H9 (cell line): ENCODE data around the gene SLC25A39. TPM values are rescaled to one million over a fixed set of nuclear protein-coding genes. Genes with fewer than 3 reads are reported as not detected.

Experiments
- DNase-seq: peaks from one replicate; pipeline ENCODE4 v3.0.0-alpha.2; 2017
- H2AFZ ChIP-seq: one replicate; pipeline ENCODE4 v1.6.1; 2013; ENCODE audit warnings: mild to moderate bottlenecking, low read length, control low read depth, moderate library complexity
- H2AK5ac ChIP-seq: 2 replicates; pipeline ENCODE4 v1.6.1; 2013; ENCODE audit warnings: low read length, control low read depth, mixed read lengths; ENCODE audit not compliant: insufficient read length
- H2BK120ac ChIP-seq: one replicate; pipeline ENCODE4 v1.6.1; 2013; ENCODE audit warnings: low read depth, mild to moderate bottlenecking, low read length, control low read depth, inconsistent platforms; ENCODE audit not compliant: poor library complexity, severe bottlenecking
- H2BK12ac ChIP-seq: 2 replicates; pipeline ENCODE4 v1.6.1; 2013; ENCODE audit warnings: low read length, control low read depth, mixed read lengths, low read depth; ENCODE audit not compliant: insufficient read length
- H2BK15ac ChIP-seq: 2 replicates; pipeline ENCODE4 v1.6.1; 2013; ENCODE audit warnings: low read depth, low read length, control low read depth
- H2BK20ac ChIP-seq: one replicate; pipeline ENCODE4 v1.6.1; 2013; ENCODE audit warnings: low read depth, mild to moderate bottlenecking, low read length, control low read depth, inconsistent platforms; ENCODE audit not compliant: poor library complexity, severe bottlenecking
- H2BK5ac ChIP-seq: 2 replicates; pipeline ENCODE4 v1.6.1; 2013; ENCODE audit warnings: low read length, control low read depth, mixed read lengths; ENCODE audit not compliant: insufficient read length
- H3K14ac ChIP-seq: 2 replicates; pipeline ENCODE4 v1.6.1; 2013; ENCODE audit warnings: low read length, control low read depth; ENCODE audit not compliant: insufficient read depth
- H3K18ac ChIP-seq: 2 replicates; pipeline ENCODE4 v1.6.1; 2013; ENCODE audit warnings: low read depth, mild to moderate bottlenecking, mixed read lengths, low read length, control low read depth; ENCODE audit not compliant: insufficient read length
- H3K23ac ChIP-seq: 2 replicates; pipeline ENCODE4 v1.6.1; 2013; ENCODE audit warnings: low read length, control low read depth, mixed read lengths, low read depth; ENCODE audit not compliant: insufficient read length
- H3K23me2 ChIP-seq: 2 replicates; pipeline ENCODE4 v1.6.1; 2013; ENCODE audit warnings: low read depth, mild to moderate bottlenecking, mixed read lengths, low read length, control low read depth; ENCODE audit not compliant: insufficient read length, poor library complexity, severe bottlenecking
- H3K27ac ChIP-seq: 2 replicates; pipeline ENCODE4 v1.5.1; 2013; ENCODE audit warnings: low read length, control low read depth, mixed read lengths, low read depth; ENCODE audit not compliant: insufficient read length
- H3K27me3 ChIP-seq: 2 replicates; pipeline ENCODE4 v1.6.1; 2013; ENCODE audit warnings: low read length, control low read depth, inconsistent platforms; ENCODE audit not compliant: insufficient read depth
- H3K4ac ChIP-seq: 2 replicates; pipeline ENCODE4 v1.6.1; 2013; ENCODE audit warnings: low read depth, mild to moderate bottlenecking, control low read depth, inconsistent platforms, low read length, moderate library complexity
- H3K4me1 ChIP-seq: 2 replicates; pipeline ENCODE4 v1.6.1; 2013; ENCODE audit warnings: low read length, control low read depth, inconsistent platforms; ENCODE audit not compliant: insufficient read depth
- H3K4me2 ChIP-seq: 2 replicates; pipeline ENCODE4 v1.6.1; 2013; ENCODE audit warnings: low read length, control low read depth, mixed read lengths; ENCODE audit not compliant: insufficient read length, insufficient read depth
- H3K56ac ChIP-seq: 2 replicates; pipeline ENCODE4 v1.6.1; 2013; ENCODE audit warnings: low read depth, mild to moderate bottlenecking, mixed read lengths, low read length, control low read depth; ENCODE audit not compliant: insufficient read length
- H3K79me1 ChIP-seq: 2 replicates; pipeline ENCODE4 v1.6.1; 2013; ENCODE audit warnings: low read depth, mild to moderate bottlenecking, moderate library complexity, low read length, control low read depth, inconsistent platforms; ENCODE audit not compliant: insufficient read depth, poor library complexity, severe bottlenecking
- H3K79me2 ChIP-seq: 2 replicates; pipeline ENCODE4 v1.6.1; 2013; ENCODE audit warnings: low read length, control low read depth, inconsistent platforms; ENCODE audit not compliant: insufficient read depth
- H3K9ac ChIP-seq: 2 replicates; pipeline ENCODE4 v1.6.1; 2013; ENCODE audit warnings: low read length, control low read depth, mixed read lengths; ENCODE audit not compliant: insufficient read length; ENCODE audit errors: extremely low read depth
- H3K9me3 ChIP-seq: one replicate; pipeline ENCODE4 v1.6.1; 2013; ENCODE audit warnings: low read depth, low read length, inconsistent platforms; ENCODE audit not compliant: control insufficient read depth
- H3T11ph ChIP-seq: one replicate; pipeline ENCODE4 v1.6.1; 2013; ENCODE audit warnings: mild to moderate bottlenecking, low read length, control low read depth, inconsistent platforms
- H4K20me1 ChIP-seq: one replicate; pipeline ENCODE4 v1.6.1; 2013; ENCODE audit not compliant: control insufficient read depth, insufficient read length, insufficient read depth
- H4K5ac ChIP-seq: 2 replicates; pipeline ENCODE4 v1.6.1; 2013; ENCODE audit warnings: low read depth, mild to moderate bottlenecking, mixed read lengths, low read length, control low read depth; ENCODE audit not compliant: insufficient read length
- H4K8ac ChIP-seq: replicated peaks from 2 replicates; pipeline ENCODE4 v1.6.1; 2013; ENCODE audit warnings: low read length, control low read depth, mixed read lengths, low read depth; ENCODE audit not compliant: insufficient read length
- H4K91ac ChIP-seq: 2 replicates; pipeline ENCODE4 v1.6.1; 2013; ENCODE audit warnings: low read depth, mild to moderate bottlenecking, moderate library complexity, mixed read lengths, low read length, control low read depth; ENCODE audit not compliant: insufficient read length
- H3K27ac Mint-ChIP-seq, 3 experiments: 2 replicates in 2 of 3; 3 replicates in 1 of 3; pipeline ENCODE4 v1.8.0; 2020 to 2021; ENCODE audit warnings: mixed read lengths in 3 of 3, mild to moderate bottlenecking in 1 of 3, moderate library complexity in 1 of 3
- H3K27me3 Mint-ChIP-seq: 2 replicates; pipeline ENCODE4 v1.8.0; 2021; ENCODE audit warnings: low read depth, mild to moderate bottlenecking, moderate library complexity, mixed read lengths
- H3K36me3 Mint-ChIP-seq, 3 experiments: 2 replicates in 2 of 3; 3 replicates in 1 of 3; pipeline ENCODE4 v1.8.0; 2020 to 2021; ENCODE audit warnings: low read depth in 3 of 3, mixed read lengths in 3 of 3; ENCODE audit not compliant: insufficient read depth in 1 of 3
- H3K4me1 Mint-ChIP-seq, 2 experiments: 2 replicates each; pipeline ENCODE4 v1.8.0; 2020; ENCODE audit warnings: mixed read lengths in 2 of 2
- H3K4me3 Mint-ChIP-seq, 2 experiments: 2 replicates in 1 of 2; 3 replicates in 1 of 2; pipeline ENCODE4 v1.8.0; 2020 to 2021; ENCODE audit warnings: mild to moderate bottlenecking in 2 of 2, mixed read lengths in 2 of 2, moderate library complexity in 1 of 2
- H3K9me3 Mint-ChIP-seq, 2 experiments: 2 replicates in 1 of 2; 3 replicates in 1 of 2; pipeline ENCODE4 v1.8.0; 2020; ENCODE audit warnings: mild to moderate bottlenecking in 2 of 2, mixed read lengths in 2 of 2, moderate library complexity in 1 of 2
- WGBS: extraction: QIAGEN DNeasy Blood & Tissue Kit; methylation state at CpG from one replicate; pipeline ENCODE4 v1.1.7; 2013; ENCODE audit warnings: missing lambda C conversion rate, low lambda C conversion rate, mixed read lengths; ENCODE audit not compliant: insufficient read length; ENCODE audit errors: extremely low coverage; 5-methylcytosine and 5-hydroxymethylcytosine counted together
- total RNA-seq: library from RNA; stranded (reverse); gene quantifications from 2 replicates; pipeline ENCODE4 v1.2.1, GENCODE V29; 2021
- TF ChIP-seq, protein P1 (sequence below): fragments of 200-600 bp; sonication (generic); conservative IDR thresholded peaks from 3 replicates; pipeline ENCODE4 v1.8.0; 2021; ENCODE audit warnings: antibody characterized with exemption, mild to moderate bottlenecking

SLC25A39 gene
- total RNA-seq, 1 experiment from 2014 or later: 227 TPM

DNA sequence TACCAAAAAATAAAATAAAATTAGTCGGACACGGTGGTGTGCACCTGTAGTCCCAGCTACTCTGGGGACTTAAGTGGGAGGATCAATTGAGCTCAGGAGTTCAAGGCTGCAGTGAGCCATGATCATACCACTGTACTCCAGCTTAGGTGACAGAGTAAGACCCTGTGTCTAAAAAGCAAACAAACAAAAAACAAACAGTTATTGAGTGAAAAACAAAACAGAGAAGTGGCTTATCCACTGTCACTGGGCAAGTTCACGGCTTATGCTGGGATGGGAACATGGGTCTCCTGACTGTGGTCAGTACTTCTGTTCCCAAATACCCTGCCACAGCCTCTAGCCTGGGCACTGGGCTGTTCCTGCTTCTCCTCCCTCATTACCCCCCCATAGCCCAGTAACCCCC lies 10.9 kb upstream of the SLC25A39 start:
- DNase-seq: no peak
- no peaks in the 10 kb centered on the region for H3K9me3 ChIP-seq
- Mint-ChIP-seq H3K4me1 (peaks cover 13 to 15% of the 10 kb centered on the region in 2 experiments), H3K4me3 (no peak overlapping the region), H3K27me3 (peaks cover 6% of the 10 kb centered on the region; the same call in 1 of the 2 replicates), H3K27ac (no peak overlapping the region), H3K36me3 (no peaks in the 10 kb centered on the region), H3K9me3 (no peaks in the 10 kb centered on the region)
- H2BK5ac ChIP-seq: no peak overlapping the region
- WGBS: no CpG with 5 or more reads among the region's 3 CpGs
- H3K9ac ChIP-seq: no peak overlapping the region
- H3K4ac ChIP-seq: no peak overlapping the region
- no peak overlapping the region for H3K56ac ChIP-seq
- no peak overlapping the region for H2AFZ ChIP-seq
- no peak overlapping the region for H2BK120ac ChIP-seq
- H2BK12ac ChIP-seq: no peak overlapping the region
- H4K91ac ChIP-seq: no peak overlapping the region
- no peak overlapping the region for H4K8ac ChIP-seq
- H4K5ac ChIP-seq: no peak overlapping the region
- no peak overlapping the region for H3K23ac ChIP-seq
- TF ChIP-seq, protein P1, sequence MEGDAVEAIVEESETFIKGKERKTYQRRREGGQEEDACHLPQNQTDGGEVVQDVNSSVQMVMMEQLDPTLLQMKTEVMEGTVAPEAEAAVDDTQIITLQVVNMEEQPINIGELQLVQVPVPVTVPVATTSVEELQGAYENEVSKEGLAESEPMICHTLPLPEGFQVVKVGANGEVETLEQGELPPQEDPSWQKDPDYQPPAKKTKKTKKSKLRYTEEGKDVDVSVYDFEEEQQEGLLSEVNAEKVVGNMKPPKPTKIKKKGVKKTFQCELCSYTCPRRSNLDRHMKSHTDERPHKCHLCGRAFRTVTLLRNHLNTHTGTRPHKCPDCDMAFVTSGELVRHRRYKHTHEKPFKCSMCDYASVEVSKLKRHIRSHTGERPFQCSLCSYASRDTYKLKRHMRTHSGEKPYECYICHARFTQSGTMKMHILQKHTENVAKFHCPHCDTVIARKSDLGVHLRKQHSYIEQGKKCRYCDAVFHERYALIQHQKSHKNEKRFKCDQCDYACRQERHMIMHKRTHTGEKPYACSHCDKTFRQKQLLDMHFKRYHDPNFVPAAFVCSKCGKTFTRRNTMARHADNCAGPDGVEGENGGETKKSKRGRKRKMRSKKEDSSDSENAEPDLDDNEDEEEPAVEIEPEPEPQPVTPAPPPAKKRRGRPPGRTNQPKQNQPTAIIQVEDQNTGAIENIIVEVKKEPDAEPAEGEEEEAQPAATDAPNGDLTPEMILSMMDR: no peak
- no peak overlapping the region for H2AK5ac ChIP-seq
- H3K18ac ChIP-seq: no peak overlapping the region
- no peaks in the 10 kb centered on the region for H3K79me1 ChIP-seq
- no peak overlapping the region for H3K4me2 ChIP-seq
- no peak overlapping the region for H3K27ac ChIP-seq
- H2BK20ac ChIP-seq: no peak overlapping the region
- no peaks in the 10 kb centered on the region for H3K79me2 ChIP-seq
- no peak overlapping the region for H3K14ac ChIP-seq
- no peaks in the 10 kb centered on the region for H3K23me2 ChIP-seq
- no peak overlapping the region for H3T11ph ChIP-seq
- no peak overlapping the region for H2BK15ac ChIP-seq
- H4K20me1 ChIP-seq: no peaks in the 10 kb centered on the region
- H3K4me1 ChIP-seq: no peaks in the 10 kb centered on the region
- H3K27me3 ChIP-seq: no peaks in the 10 kb centered on the region
